Fibroblast of skin of scalp (primary cell): Measurements from ENCODE around the gene TMEM273.
A peak's percentile ranks its signal among the peaks of the same experiment; 100 is the strongest.

Experiments used
- DNase-seq: peaks from one replicate; pipeline ENCODE4 v3.0.0-alpha.2; 2013

TMEM273 gene

DNA sequence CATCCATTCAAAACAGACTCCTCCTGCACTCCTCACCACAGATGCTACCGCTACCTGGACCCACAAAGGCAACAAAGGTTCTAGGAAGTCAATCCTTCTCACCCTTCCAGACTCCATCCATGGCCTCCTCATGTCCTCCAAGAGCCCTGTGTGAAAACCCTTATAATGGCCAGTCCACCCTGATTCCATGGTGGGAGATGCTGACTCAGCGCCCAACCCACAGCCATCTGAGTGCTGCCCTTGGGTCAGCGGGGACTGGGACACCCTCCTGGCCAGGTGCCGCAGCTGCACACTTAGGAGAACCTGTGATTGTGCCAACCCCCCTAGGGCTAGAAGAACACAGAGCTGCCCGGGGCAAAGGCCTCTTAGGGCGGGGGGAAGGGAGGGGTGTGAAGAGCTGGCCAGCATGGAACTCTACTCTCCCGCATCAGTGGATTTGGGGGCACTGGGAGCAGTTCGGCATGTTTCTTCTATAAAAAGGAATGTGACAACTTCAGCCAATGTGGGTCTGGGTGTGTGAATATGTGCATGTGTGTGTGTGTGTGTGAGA, 25.4 kb downstream of the TMEM273 start:
- DNase-seq, result no peak

DNA sequence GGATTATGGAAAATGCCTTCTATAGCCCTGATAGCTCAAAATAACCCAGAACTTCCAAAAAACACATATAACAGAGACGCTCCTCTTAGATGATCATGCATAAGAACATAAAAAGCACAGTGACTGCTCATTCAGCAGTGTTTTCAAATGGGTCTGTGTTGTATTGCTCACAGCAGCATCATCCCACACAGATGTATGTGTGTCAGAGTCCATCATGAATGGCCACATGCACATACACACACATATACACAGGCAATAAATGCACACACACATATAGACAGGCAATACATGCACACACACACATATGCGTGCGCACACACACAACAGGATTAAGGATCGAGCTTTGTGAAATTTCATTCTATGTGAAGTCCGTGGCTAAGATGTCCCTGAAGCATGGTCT, 26.1 kb downstream of the TMEM273 start:
- DNase-seq, result no peak

GRCh38 chr10:49161411-49161997, 26.7 kb downstream of the TMEM273 start:
- peak; percentile 72 for DNase-seq

DNA sequence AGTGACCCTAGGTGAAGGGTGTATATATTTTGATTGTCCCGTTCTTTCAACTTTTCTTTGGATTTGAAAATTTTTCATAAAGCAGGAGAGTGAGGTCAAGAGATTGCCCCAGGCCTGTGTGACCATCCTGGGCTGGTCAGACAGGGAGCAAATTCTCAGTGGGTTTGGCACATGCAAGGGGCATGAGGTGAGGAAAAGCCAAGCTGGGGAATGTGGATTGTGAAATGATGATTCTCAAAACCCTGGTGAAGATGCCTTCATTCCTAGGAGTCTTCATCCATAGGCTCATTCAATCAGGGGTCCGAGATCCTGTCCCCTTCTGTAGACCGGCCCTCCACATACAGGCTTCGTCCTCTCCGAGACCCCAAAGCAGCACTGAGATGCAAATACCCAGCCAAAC, 27.4 kb downstream of the TMEM273 start:
- DNase-seq, result no peak

GRCh38 chr10:49160110-49160509, 28.1 kb downstream of the TMEM273 start:
- DNase-seq, result no peak

DNA sequence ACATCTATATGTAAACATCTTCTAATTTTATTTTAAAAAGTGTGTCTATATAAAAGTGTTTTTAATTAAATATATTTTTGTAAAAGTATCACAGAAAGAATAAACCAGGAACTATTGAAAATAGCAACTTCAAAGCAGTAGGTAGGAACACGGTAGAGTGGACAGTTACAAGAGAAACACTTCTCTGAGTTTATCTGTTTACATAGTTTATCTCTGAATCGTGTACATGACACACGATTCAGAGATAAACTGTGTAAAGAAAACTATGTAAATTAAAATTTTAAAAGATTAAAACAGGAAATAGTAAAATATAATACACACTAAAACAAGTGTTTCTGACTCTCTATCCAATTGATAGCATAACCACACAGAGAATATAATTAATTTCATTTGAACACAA, 29.3 kb downstream of the TMEM273 start:
- no peak for DNase-seq

DNA sequence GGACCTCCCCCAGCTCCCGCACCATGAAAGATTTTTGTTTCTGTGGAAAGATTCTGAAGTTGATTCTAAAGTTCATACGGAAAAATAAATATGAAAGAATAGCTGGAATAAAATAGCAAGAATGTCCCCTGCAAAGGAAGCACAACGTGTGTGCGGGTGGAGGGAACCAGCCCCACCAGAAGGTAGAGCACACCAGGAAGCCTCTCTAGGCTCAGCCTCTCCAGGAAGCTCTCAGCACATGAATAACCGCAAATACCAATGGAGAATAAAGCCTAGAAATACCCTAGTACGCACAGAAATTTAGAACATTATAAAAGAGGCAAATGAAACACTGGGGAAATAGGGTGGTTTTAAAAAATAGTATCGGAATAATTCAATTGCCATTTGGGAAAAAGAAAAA, 29.8 kb downstream of the TMEM273 start:
- DNase-seq, result peak; percentile 73

DNA sequence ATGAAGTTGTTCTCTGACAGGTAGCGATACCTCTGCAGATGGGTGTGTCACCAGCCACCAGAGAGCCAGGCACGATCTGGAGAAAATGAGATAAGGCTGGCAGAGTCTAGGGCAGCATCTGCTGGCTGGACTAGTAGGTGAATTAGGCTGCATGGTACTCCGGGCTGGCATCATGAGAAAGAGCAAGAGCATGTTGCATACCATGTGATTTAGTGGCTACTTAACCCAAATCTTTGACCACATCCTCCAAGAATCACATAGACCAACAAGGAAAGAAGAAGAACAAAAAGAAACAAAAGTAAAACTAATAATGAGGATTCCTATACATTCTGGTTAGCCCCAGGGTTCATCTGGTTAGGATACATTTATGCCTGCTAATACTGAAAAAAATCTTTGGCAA, 31.0 kb downstream of the TMEM273 start:
- DNase-seq, result no peak

GRCh38 chr10:49154641-49155040, 33.5 kb downstream of the TMEM273 start:
- DNase-seq, result no peak

- DNase-seq, result peak; percentile 81
Measured at GRCh38 chr10:49153971-49154370, 34.2 kb downstream of the TMEM273 start.

GRCh38 chr10:49153115-49153514, 35.1 kb downstream of the TMEM273 start:
- no peak for DNase-seq

GRCh38 chr10:49152663-49153062, 35.5 kb downstream of the TMEM273 start:
- DNase-seq, result no peak

GRCh38 chr10:49152037-49152436, 36.2 kb downstream of the TMEM273 start:
- no peak for DNase-seq

DNA sequence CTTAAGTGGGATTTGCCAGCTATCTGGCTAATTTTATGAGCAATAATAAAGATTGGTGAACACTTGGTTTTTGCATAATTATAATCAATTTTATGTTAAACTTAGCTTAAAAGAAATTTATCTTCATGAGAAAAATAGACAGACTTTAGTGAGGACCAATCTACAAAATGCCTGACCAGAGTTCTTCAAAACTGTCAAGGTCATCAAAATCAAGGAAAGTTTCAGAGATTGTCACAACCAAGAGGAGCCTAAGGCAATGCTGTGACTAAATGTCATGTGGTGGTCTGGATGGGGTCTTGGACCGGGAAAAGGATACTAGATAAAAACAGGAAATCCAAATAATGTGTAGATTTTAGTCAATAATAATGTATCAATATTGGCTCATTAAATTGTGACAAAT, 36.7 kb downstream of the TMEM273 start:
- DNase-seq, result no peak

DNA sequence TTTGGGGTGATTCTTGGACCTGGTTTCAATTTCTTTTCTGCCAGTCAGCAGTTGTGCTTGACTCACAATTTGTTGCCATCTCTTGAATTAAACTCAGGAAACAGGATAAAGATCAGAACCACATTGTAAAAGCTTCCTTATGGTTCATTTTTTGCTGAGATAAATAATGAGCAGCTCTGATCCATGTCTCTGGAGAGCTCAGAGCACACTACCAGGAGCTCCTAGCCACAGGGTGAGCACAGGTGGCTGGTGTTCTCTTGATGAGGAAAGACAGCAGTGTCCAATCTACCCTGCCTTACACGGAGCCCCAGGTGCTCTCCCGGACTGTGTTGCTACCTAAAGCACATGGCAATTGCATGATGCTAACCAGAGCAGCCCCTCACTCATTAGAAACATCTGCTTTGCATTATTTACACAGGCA, 37.2 kb downstream of the TMEM273 start:
- no peak for DNase-seq

DNA sequence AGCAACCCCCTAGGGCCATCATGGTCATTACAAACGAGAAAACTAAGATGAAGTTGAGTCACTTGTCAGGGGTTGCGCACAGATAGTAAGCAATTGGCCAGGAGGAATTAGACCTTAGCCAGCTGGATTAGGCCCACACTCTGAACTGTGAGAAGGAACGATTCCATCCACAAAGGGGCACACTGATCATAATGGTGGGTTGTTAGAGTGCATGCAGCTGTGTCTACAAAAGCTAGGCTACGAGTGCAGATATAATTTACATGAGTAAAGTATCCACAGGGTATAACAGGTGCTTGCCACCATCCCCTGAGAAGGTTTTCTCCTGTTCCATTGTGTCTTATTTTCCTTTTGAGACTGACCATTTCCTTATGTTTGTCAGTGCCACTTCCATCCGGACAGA, 37.8 kb downstream of the TMEM273 start:
- DNase-seq, result no peak

DNA sequence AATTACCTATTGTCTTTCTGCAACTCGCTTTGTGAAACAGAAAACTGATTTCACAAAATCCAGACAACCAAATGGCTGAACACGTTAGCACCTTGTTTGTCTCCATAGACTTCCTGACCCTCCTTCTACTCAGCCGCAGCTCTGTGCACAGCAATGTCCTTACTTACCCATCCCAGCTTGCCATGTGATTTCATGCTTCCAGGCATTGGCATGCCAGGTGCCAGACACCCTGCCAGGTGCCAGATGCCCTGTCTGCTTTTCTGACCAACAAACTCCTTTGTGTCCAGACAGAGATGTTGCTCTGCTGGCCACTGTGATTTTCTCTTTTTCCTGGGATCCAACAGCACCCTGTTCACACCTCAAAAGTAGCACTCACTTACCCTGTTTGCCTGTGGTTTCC, 38.3 kb downstream of the TMEM273 start:
- DNase-seq, result no peak

GRCh38 chr10:49144058-49144720, 44.0 kb downstream of the TMEM273 start:
- DNase-seq, result peak; percentile 91

- no peak for DNase-seq
Measured at GRCh38 chr10:49143249-49143648, 44.9 kb downstream of the TMEM273 start.

DNA sequence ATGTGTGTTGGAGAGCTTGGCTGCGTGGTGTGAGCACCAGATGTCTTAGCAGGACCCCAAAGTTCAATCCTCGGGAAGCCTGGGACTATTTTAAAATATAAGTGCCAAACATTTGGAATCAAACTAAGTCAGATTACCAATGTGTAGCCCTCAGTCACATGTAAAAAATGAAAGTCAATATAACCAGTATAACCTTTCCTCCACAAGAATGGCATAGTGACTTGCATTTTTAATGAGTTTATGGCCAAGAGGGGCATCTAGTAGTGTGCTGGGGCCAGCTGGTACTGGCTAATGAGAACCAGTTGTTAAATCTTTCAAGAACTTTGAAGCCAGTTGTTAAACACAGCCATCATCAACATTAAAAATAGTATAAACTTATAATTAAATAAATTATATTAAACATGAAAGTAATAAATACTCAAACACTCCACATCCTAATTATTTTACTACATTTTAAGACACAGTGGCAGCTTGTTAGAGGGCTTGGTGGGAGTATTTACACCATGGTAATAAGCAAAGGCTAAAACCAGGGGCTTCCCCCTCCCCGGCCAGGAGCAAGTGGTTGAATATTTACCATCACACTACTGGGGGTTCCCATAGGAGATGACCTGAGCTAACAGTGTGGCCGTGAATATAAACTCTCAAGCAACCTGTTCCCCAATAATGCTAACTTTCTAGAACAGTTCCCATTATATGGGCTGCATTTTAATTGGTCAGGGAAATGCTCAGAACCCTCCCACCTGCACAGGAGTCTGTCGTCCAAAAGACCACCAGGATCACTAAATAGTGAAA, 46.5 kb downstream of the TMEM273 start:
- DNase-seq, result peak; percentile 45

DNA sequence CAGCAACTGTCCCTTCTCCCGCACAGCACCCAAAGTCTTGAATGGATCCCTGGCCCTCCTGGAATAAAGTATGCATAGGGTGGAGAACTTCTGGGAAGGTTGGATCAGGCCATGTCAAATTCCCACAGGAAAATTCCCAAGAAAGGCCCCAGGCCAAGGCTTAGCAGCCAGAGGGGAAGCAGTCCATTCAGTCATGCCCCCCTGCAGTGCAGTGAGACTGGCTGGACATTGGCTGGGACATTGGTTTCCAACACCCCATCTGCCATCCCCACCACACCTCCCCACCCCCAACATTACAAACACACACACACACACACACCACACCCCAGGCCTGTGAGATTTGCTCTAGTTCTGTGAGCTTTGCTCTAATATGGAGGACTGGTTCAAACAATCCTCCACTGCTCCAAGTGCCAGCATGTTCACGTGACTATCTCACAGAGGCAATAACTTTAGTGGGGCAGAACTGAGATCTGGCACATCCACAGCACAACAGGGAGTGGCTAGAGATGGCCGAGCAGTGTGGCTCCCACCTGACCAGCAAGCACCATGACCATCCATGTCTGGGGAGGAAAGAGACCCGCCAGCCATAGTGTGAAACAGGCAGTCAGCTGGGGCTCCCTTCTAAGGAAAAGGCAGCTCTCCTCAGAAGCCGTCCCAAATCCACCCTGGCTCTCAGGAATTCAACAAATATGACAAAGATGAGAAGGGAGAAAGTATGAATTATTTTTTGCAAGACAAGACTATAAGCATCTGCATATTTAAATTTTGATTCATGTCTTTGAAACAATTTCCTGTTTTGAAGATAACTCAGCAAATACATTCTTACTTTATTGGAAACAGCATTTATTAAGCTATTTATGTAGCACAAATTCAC, 47.6 kb downstream of the TMEM273 start:
- peak; percentile 88 for DNase-seq

DNA sequence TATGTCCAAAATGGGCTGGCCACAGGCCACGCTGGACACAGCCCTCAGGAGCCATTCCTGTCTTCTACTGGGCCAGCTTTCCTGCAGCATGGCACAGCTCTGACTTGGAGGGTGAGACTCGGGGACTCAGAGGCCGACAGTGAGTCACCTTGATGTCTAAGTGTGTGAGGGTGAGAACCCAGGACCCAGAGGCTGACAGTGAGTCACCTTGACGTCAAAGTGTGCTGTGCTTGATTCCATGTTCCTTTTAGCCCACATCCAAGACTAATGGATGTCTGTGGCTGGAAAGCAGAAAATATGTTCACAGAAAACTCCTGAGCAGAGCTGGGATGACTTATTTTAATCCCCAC, 48.4 kb downstream of the TMEM273 start:
- peak; percentile 97 for DNase-seq
